ENCODE data around the gene PIH1D1.

PIH1D1 gene

GRCh38 chr19:49451430-49452181, at the start of gene PIH1D1:
Gene PIH1D1 (minus strand): TSS chr19:49451814. CDS start chr19:49451574, 240 bp downstream.
- peak; percentile 99 for DNase-seq (ENCODE audit: low read depth)
- peak within 1 kb of the TSS; percentile 81 for H3K4me3 ChIP-seq (ENCODE audit: low read depth, low read length)
- TF ChIP-seq, protein P1, sequence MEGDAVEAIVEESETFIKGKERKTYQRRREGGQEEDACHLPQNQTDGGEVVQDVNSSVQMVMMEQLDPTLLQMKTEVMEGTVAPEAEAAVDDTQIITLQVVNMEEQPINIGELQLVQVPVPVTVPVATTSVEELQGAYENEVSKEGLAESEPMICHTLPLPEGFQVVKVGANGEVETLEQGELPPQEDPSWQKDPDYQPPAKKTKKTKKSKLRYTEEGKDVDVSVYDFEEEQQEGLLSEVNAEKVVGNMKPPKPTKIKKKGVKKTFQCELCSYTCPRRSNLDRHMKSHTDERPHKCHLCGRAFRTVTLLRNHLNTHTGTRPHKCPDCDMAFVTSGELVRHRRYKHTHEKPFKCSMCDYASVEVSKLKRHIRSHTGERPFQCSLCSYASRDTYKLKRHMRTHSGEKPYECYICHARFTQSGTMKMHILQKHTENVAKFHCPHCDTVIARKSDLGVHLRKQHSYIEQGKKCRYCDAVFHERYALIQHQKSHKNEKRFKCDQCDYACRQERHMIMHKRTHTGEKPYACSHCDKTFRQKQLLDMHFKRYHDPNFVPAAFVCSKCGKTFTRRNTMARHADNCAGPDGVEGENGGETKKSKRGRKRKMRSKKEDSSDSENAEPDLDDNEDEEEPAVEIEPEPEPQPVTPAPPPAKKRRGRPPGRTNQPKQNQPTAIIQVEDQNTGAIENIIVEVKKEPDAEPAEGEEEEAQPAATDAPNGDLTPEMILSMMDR (IDR thresholded peaks at IDR 0.05; ENCODE audit: low read depth, low read length, missing control alignments) = peak; percentile 40
- in situ Hi-C loops (cut with HindIII; ENCODE audit: low sequenced_read_pairs) = no loop called here

- in situ Hi-C loops (cut with HindIII; ENCODE audit: low sequenced_read_pairs) = no loop called here
- no peak for DNase-seq (ENCODE audit: low read depth)
- no peak overlapping the region for H3K4me3 ChIP-seq (ENCODE audit: low read depth, low read length)
- TF ChIP-seq, protein P1 (IDR thresholded peaks at IDR 0.05; ENCODE audit: low read depth, low read length, missing control alignments) = no peak
Measured at GRCh38 chr19:49499030-49499670, 47.5 kb upstream of the PIH1D1 start.

DNA sequence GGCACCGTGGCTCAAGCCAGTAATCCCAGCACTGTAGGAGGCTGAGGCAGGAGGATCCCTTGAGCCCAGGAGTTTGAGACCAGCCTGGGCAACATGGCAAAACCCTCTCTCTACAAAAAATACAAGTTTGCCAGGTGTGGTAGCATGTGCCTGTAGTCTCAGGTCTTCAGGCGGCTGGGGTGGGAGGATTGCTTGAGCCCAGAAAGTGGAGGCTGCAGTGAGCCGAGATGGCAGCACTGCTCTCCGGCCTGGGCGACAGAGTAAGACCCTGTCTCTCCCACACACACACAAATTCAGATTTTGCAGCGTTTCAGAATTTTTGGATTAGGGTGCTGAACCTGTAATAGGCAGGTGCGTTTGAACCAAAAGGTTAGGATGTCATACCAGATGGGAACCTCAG, 46.9 kb upstream of the PIH1D1 start:
- TF ChIP-seq, protein P1 (IDR thresholded peaks at IDR 0.05; ENCODE audit: low read depth, low read length, missing control alignments) = no peak
- no peak overlapping the region for H3K4me3 ChIP-seq (ENCODE audit: low read depth, low read length)
- in situ Hi-C loops (cut with HindIII; ENCODE audit: low sequenced_read_pairs) = no loop called here
- no peak for DNase-seq (ENCODE audit: low read depth)

GRCh38 chr19:49497789-49498103, 46.1 kb upstream of the PIH1D1 start:
- DNase-seq (ENCODE audit: low read depth) = no peak
- H3K4me3 ChIP-seq (ENCODE audit: low read depth, low read length) = peak overlapping the region; percentile 90
- TF ChIP-seq, protein P1 (IDR thresholded peaks at IDR 0.05; ENCODE audit: low read depth, low read length, missing control alignments) = no peak
- in situ Hi-C loops (cut with HindIII; ENCODE audit: low sequenced_read_pairs) = no loop called here

GRCh38 chr19:49497047-49497788, 45.6 kb upstream of the PIH1D1 start:
- TF ChIP-seq, protein P1 (IDR thresholded peaks at IDR 0.05; ENCODE audit: low read depth, low read length, missing control alignments) = no peak
- in situ Hi-C loops (cut with HindIII; ENCODE audit: low sequenced_read_pairs) = no loop called here
- no peak for DNase-seq (ENCODE audit: low read depth)
- H3K4me3 ChIP-seq (ENCODE audit: low read depth, low read length) = peak overlapping the region; percentile 90

DNA sequence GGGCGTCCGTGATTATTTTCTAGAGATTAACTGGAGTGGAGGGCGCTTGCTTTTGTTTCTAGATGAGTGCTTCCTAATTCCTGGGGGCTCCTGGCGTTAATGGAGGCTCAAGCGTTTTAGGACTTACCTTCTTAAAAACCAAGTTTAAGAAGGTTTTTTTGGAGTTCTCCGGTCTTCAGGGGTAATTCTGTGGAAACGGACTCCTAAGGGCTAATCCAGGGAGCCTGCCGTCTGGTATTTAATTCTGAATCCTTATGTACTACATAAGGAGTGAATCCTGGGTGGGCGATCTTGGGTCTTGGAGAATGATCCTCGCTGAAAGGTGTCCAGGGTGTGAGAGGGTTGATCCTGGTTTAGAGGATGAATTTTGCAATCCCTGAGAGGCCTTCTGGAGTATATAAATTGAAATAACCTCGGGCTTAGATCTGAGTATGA, 45.0 kb upstream of the PIH1D1 start:
- H3K4me3 ChIP-seq (ENCODE audit: low read depth, low read length) = peak overlapping the region; percentile 90
- no peak for DNase-seq (ENCODE audit: low read depth)
- TF ChIP-seq, protein P1 (IDR thresholded peaks at IDR 0.05; ENCODE audit: low read depth, low read length, missing control alignments) = no peak
- in situ Hi-C loops (cut with HindIII; ENCODE audit: low sequenced_read_pairs) = no loop called here

Measured in astrocyte of the cerebellum (primary cell).